Measurements from ENCODE around the gene CEACAM1.

DNA sequence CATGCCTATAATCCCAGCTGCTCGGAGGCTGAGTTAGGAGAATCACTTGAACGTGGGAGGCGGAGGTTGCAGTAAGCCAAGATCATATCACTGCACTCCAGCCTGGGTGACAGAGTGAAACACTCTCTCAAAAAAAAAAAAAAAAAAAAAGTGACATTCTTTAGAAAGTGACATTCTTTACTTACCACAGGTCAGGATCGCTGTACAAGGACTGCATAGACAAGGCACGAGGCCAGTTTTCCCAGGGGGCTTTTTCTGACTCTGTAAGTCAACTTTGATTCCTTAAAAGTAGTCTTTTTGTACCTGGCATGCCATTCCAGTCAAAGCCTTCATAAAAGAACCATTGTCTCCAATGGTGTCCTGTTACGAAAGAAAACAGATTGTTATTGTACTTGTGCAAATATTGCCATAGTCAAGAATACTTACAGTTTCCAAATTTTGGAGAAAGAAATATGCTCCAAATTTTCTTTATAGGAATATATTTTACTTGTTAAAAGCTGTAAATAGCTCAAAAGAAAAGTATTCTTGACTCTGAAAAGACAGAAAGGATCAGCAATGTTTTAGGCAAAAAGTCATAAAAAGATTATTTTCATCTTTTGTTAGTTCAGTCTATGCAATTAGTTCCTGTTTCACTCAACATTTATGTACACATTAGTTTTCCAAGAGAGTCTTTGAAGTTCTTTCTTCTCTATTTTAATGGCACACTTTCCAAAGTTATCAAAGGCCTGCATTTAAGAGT, 39.3 kb downstream of the CEACAM1 start:
- TF ChIP-seq CTCF (IDR thresholded peaks at IDR 0.05) = no peak
- TF ChIP-seq, protein P1, sequence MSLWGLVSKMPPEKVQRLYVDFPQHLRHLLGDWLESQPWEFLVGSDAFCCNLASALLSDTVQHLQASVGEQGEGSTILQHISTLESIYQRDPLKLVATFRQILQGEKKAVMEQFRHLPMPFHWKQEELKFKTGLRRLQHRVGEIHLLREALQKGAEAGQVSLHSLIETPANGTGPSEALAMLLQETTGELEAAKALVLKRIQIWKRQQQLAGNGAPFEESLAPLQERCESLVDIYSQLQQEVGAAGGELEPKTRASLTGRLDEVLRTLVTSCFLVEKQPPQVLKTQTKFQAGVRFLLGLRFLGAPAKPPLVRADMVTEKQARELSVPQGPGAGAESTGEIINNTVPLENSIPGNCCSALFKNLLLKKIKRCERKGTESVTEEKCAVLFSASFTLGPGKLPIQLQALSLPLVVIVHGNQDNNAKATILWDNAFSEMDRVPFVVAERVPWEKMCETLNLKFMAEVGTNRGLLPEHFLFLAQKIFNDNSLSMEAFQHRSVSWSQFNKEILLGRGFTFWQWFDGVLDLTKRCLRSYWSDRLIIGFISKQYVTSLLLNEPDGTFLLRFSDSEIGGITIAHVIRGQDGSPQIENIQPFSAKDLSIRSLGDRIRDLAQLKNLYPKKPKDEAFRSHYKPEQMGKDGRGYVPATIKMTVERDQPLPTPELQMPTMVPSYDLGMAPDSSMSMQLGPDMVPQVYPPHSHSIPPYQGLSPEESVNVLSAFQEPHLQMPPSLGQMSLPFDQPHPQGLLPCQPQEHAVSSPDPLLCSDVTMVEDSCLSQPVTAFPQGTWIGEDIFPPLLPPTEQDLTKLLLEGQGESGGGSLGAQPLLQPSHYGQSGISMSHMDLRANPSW (CRISPR knock-in tag; conservative IDR thresholded peaks at IDR 0.05; ENCODE audit: low read depth) = no peak
- TF ChIP-seq ZNF121 (CRISPR knock-in tag; IDR thresholded peaks at IDR 0.05) = no peak
- no peak for TF ChIP-seq CBFB (CRISPR knock-in tag; IDR thresholded peaks at IDR 0.05; ENCODE audit: low read depth)
- TF ChIP-seq, protein P2, sequence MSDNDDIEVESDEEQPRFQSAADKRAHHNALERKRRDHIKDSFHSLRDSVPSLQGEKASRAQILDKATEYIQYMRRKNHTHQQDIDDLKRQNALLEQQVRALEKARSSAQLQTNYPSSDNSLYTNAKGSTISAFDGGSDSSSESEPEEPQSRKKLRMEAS (CRISPR knock-in tag; IDR thresholded peaks at IDR 0.05) = no peak

Data from WTC11 (cell line).